ENCODE results near the gene DBNL.
A peak's percentile ranks its signal among the peaks of the same experiment; 100 is the strongest.
"Not testable (repeated sequence)": the region's sequence is repeated elsewhere in the genome, so short reads cannot be mapped to it uniquely, and the experiment has no call there.

Gene DBNL

DNA sequence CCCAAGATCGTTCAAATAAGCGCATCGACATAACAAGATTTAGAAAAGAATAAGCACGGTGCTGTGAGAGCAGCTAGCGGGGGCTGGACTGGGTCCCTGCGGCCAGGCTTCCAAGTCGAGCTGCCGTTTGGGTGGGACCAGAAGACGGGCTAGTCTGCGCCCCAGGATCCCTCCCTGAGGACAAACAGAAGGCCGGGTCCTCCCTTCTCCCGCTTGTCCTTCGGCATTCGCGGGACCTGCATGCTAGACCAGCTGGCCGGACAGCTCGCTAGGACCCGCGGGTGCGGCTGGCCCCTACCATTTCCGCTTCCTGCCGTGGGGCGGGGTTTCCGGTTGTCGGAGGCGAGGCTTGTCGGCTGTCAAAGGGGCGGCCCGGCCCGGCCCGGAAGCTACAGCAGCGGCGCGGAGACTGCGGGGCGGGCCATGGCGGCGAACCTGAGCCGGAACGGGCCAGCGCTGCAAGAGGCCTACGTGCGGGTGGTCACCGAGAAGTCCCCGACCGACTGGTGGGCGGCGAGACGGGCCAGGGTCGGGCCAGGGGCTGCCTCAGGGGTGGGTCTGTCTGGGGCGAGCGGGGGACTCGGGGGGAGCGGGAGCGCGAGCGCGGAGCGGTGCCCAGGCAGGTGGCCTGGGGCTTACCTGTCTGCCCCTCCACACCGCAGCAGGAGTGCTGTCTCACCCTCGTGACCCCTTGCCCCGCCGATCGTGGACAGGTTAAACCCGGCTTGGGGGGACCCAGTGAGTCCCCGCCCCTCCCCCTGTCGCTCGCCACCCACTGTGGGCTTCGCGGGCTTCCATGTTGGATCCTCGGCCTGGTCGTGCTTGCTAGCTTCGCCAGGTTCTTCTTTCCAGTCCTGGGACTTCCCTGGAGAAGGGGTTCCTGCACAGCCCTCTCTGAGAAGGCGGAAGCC, at the start of gene DBNL:
DBNL (plus strand) TSS at position 388 of the 911 bp plus-strand sequence; CDS start at position 424, 36 bp downstream.
- FAIRE-seq, result no peak
- peak; percentile 97 for TF ChIP-seq POLR2A (IDR thresholded peaks at IDR 0.05; ENCODE audit: low read depth, low read length)

DNA sequence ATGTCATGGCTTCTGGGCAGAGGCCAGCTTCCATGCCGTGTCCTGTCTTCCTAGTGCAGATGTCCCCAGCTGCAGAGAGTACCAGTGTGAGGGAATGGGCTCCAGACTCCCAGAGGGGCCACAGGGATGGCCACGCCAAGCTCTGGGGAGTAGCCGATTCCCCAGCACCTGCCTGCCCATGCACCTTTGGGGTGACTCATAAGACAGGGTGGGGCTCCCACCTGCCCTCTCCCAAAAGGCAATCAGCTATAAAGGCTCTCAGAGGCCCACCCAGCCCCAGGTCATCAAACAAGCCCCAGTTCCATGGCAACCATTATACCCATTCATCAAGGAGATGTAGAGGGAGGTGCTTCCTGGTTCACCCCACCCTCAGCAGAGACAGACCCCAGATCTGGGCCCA, 47.0 kb upstream of the DBNL start, which contains the start of gene SPDYE1:
SPDYE1 (plus strand) TSS at position 366 of the 400 bp plus-strand sequence. CDS start 2,053 bp downstream, outside the sequence.
- not testable (repeated sequence) for DNase-seq (ENCODE audit: insufficient read length, low spot score); FAIRE-seq

More for the DNA sequence above, at the start of gene DBNL:
- DNase-seq (ENCODE audit: insufficient read length, low spot score), result peak; percentile 100

DNA sequence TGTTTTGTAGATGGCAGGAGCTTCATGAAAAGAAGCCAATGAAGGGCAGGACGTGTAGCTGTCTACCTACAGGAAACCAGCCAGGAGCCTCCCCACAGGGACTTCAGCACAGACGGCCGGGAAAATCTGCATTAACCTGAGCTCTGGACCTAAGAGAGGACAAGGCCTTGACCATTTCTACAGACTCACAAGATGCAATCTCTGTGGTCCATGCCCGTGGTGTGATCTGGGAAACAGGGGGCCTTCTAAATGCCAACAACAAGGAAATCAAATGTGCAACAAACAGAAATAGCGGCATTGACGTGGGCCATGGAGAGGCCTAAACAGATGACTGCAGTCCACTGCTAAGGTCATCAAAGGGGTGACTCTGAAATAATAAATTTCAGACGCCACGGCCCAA, 32.4 kb upstream of the DBNL start:
- DNase-seq (ENCODE audit: insufficient read length, low spot score); FAIRE-seq: not testable (repeated sequence)

DNA sequence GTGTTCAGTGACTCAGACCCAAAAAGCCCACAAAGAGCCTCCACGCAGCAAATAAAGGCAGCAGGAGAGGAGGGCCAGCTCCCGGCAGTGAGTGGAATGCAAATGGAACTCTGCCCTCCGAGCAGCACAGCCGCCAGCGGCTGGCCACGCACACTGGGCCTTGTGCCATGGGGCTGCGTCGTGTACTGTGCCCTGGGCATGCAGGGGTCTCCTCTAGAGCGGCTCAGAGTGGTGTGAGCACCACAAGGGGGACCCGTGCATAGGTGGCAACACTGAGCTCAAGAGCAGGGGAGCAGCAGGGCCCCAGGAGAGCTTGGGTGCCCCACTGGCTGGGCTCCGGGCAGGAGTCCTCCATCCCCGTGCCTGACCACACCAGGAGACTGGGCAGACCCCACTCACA, 29.4 kb upstream of the DBNL start:
- DNase-seq (ENCODE audit: insufficient read length, low spot score); FAIRE-seq: not testable (repeated sequence)

DNA sequence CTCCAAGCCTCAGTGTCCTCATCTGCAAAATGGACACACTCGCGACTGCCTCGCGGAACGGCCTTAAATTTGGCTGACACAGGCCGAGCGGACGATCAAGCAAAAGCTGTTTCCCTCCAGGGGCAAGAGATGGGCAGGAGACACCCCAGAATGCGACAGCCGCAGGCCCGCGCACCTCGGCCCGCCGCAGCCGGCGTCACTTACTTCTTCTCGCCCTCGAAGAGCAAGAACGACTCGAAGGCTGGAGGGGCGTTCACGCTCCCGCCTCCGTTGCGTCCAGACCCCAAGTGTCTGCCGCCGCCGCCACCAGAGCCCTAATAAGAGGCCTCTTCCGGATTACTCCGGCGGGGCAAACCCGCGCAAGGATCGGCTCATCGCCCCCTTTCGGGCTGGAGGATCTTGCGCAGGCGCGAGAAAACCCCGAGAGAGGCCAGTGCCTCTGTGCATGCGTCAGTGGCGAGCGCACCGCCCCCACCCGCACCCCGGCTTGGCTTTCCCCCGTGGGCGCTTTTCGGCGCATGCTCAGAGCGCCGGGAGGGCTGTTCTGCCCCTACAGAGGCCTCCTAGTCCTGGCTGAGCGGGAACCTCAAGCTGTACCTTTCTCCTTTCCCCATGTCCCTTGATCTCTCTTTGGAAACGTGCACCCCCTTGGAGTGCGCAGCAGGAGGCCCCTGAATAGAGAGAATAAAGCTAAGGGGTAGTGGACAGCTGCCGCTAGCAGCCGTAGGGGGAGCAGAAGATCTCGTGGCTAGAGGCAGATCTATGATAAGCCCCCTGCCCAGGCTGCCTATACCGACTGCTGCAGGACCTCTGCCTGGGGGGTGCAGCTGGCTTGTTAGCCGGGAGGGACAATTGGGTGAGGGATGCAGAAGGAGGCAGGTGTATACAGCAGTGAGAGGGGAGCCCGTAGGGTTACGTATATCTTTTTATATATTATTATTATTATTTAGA, 25.4 kb upstream of the DBNL start:
- FAIRE-seq (peak; percentile 82), DNase-seq (ENCODE audit: insufficient read length, low spot score) (peak; percentile 99)
- peak; percentile 55; the same call in 1 of the 2 replicates for TF ChIP-seq POLR2A (IDR thresholded peaks at IDR 0.05; ENCODE audit: low read depth, low read length)

DNA sequence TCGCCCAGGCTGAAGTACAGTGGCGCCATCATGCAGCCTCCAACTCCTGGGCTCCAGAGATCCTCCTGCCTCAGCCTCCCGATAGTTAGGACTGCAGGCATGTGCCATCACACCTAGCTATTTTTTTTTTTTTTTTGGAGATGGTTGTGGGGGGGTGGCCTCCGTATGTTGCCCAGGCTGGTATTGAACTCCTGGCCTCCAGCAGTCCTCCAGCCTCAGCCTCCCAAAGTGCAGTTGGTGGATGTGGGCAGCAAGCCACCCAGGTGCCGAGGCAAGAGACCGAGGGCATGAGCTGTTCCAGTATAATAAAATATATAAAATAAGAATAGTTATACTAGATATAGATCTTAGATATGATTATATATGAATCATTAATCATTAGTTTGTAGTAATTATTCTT, 24.7 kb upstream of the DBNL start:
- not testable (repeated sequence) for DNase-seq (ENCODE audit: insufficient read length, low spot score); FAIRE-seq

DNA sequence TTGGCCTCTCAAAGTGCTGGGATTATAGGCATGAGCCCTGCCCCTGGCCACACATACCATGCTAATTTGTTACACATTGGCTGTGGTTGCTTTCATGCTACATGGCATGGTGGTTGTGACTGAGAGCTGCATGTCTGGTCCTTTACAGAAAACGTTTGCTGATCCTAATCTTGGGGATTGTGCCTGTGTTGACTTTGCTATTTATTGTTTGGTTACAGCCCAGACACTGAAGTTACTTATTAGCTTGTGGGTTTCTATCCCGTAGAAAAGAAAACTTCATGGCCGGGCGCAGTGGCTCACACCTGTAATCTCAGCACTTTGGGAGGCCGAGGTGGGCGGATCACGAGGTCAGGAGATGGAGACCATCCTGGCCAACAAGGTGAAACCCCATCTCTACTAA, 22.4 kb upstream of the DBNL start:
- FAIRE-seq; DNase-seq (ENCODE audit: insufficient read length, low spot score): not testable (repeated sequence)

DNA sequence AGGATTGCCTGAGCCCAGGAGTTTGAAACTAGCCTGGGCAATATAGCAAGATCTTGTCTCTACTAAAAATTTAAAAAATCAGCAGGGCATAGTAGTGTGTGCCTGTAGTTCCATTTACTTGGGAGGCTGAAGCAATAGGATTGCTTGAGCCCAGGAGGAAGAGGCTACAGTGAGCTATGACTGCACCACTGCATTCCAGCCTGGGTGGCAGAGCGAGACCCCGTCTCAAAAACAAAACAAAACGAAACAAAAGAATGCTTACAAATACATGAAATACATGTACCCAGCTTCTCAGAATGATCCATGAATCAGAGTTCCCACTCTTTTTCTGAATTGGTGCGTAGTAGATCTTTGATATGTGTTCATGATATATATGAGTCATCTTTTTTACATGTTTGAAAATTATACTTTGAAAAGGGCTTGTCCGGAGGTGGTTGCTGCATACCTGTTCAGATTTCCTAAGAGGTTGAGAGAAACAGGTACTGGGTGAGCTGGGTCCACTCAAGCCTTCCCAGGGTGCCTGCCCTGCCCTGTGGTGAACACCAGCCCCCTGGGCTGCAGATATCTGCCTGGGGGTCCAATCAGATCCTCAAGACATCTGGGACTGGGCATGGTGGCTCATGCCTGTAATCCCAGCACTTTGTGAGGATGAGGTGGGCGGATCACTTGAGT, 21.6 kb upstream of the DBNL start:
- FAIRE-seq; DNase-seq (ENCODE audit: insufficient read length, low spot score): not testable (repeated sequence)

DNA sequence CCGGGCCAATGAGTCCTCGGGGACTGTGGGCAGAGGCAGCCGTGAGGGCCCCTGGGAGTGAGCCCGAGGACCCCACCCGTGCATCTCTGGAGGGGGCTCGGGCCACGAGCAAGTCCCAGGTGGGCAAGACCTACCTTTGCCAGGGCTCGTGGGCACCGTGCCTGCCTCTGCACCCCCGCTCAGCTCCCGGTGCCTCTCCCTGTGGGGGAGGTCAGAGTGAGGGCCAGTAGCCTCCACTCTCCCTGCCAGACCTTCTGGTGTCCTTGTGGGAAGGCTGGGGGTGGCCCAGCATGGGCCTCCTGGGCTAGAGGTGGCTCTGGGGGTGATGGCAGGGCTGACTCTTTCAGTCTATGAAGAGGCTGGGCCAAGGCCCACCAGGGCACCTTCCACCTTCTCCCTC, 15.1 kb upstream of the DBNL start:
- FAIRE-seq; DNase-seq (ENCODE audit: insufficient read length, low spot score): not testable (repeated sequence)

DNA sequence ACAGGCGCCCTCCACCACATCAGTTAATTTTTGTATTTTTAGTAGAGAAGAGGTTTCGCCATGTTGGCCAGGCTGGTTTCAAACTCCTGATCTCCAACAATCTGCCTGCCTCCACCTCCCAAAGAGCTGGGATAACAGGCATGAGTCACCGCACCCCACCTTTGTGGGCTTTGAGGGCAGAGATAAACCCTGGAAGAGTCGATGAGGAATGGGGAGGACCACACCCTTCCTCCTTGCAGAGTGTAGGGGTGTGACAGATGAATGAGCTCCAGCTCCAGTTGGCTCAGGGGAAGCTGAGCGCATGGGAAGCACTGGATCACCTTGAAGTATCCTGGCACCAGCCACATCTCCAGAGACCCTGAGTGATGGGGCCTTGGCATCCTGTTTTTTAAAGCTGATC, 14.5 kb upstream of the DBNL start:
- not testable (repeated sequence) for DNase-seq (ENCODE audit: insufficient read length, low spot score); FAIRE-seq

DNA sequence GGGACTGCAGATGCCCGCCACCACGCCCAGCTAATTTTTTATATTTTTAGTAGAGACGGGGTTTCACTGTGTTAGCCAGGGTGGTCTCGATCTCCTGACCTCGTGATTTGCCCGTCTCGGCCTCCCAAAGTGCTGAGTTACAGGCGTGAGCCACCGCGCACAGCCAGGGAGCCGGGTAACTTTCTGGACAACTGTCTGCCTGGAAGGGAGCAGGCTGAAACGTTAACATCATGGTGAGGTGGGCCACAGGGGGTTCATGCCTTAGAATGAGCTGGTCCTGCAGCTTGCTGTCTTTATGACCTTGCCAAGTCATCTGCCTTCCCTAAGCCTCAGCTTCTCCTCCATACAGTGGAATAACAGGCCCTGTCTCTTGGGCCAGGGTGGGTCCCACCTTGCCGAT, 13.2 kb upstream of the DBNL start:
- FAIRE-seq, result not testable (repeated sequence)

DNA sequence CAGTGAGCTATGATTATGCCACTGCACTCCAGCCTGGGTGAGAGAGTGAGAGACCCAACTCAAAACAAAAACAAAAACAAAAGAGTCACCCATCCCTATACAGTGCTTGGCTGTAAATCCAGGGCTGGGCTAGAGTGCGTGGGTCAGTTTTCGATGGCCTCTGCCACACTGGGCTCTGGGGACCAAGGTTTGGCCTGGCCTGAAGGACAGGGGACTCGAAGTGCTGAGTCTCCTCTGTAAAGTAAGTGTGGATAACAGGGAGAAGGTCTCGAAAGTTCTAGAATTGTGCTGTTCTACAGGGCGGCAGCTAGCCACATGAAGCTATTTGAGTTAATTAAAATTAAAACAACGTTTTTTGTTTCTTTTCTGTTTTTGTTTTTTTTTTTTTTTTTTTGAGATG, 12.5 kb upstream of the DBNL start:
- DNase-seq (ENCODE audit: insufficient read length, low spot score); FAIRE-seq: not testable (repeated sequence)

More for the DNA sequence above, 13.2 kb upstream of the DBNL start:
- not testable (repeated sequence) for DNase-seq (ENCODE audit: insufficient read length, low spot score)

DNA sequence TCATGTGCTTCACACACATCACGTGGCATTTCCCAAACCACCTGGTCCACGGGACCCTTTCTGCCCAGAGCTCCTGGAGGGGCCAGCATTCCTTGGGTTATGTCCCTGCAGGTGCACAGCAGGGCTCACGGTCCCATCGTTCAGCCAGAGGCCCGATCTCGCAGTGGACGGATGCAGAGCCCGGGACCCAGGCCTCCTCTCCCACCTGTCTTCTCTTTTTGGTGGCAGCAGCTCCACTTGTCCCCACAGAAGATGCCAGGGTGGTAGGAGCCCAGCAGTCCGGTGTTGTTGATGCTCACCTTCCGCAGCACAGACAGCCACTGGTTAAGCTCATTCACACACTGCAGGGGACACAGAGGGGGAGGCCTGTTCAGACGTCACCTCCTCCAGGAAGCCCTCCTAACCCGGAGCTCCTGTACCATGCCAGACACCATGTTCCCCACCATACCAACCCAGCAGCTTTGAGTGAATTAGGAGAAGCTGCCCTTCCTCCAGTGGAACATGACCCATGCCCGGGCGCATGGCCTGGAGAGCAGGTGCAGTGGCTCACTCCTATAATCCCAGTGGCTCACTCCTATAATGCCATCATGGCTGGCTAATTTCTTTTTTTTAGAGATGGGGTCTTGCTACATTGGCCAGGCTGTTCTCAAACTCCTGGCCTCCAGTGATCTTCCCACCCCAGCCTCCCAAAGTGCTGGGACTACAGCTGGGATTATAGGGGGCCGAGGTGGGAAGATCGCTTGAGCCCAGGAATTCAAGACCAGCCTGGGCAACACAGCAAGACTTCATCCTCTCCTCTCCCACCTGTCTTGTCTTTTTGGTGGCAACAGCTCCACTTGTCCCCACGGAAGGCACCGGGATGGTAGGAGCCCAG, 10.3 kb upstream of the DBNL start:
- DNase-seq (ENCODE audit: insufficient read length, low spot score); FAIRE-seq: not testable (repeated sequence)

DNA sequence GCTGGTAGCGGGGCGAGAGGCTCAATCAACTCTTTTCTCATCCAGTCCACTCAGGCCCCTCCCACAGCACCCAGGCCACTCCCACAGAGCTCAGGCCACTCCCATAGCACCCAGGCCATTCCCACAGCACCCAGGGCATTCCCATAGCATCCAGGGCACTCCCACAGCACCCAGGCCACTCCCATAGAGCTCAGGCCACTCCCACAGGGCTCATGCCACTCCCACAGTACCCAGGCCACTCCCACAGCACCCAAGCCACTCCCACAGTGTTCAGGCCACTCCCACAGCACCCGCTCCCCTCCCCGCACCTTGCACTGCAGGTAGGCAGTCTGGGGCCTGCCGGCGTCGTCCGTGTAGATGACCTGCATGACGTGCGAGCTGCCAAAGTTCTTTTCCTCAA, 8.1 kb upstream of the DBNL start:
- peak; percentile 98 for FAIRE-seq
- not testable (repeated sequence) for DNase-seq (ENCODE audit: insufficient read length, low spot score)

DNA sequence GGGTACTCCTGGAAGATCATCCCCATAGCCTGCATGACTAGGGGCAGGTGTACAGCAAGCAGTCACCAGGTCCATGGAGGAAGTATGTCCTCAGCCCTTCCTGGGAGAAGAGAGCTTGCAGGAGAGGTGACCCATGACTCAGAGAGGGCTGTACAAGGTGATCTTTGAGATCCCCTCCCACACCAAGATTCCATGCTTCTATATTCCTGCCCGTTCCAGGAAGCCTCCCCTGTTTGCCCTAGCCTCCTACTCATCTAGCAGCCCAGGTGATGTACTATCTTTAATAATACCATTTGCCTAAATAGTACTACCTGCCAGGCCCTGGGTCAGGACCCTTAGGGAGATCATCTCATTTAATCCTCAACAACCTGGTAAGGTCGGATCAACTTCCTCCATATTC, 6.6 kb upstream of the DBNL start:
- not testable (repeated sequence) for DNase-seq (ENCODE audit: insufficient read length, low spot score); FAIRE-seq

DNA sequence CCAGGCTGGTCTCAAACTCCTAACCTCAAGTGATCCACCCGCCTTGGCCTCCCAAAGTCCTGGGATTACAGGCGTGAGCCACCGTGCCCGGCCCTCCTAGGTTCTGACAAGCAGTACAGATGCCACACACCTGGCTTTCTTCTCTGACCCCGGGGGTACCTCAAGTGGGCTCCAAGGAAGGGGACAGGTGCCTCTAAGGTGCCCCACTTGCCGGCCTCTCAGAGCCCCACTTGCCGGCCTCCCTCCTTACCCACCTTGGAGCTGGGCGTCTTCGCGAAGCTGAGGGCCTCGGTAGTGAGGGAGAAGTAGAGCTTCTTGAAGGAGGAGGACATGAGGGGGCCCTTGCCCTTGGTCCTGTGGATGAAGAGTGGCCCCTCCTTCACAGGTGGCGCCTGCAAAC, 5.9 kb upstream of the DBNL start:
- FAIRE-seq; DNase-seq (ENCODE audit: insufficient read length, low spot score): not testable (repeated sequence)

DNA sequence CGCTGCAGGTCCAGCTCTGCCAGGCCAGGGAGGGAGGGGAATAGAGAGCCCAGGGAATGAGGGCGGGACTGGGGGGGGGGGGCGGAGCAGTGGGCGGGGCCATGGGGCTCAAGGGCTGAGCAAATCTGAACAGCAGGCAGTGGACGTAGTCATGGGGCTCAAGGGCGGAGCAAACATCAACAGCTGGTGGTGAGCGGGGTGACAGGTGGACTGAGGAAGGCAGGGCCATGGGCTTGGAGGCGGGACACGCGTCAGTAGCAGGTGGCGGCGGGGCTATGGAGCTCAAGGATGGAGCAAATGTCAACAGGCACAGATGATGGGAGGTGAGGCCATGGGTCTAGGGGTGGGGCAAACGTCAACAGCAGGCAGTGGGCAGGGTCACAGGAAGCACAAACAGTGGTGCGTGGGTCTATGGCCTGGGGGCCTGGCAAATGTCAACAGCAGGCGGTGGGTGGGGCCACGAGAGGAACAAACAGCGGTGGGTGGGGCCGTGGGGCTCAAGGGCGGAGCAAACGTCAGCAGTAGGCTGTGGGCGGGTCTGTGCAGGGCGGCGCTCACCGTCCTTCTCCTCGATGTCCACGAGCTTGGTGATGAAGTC, 5.4 kb upstream of the DBNL start:
- peak; percentile 52 for DNase-seq (ENCODE audit: insufficient read length, low spot score)
- not testable (repeated sequence) for FAIRE-seq

DNA sequence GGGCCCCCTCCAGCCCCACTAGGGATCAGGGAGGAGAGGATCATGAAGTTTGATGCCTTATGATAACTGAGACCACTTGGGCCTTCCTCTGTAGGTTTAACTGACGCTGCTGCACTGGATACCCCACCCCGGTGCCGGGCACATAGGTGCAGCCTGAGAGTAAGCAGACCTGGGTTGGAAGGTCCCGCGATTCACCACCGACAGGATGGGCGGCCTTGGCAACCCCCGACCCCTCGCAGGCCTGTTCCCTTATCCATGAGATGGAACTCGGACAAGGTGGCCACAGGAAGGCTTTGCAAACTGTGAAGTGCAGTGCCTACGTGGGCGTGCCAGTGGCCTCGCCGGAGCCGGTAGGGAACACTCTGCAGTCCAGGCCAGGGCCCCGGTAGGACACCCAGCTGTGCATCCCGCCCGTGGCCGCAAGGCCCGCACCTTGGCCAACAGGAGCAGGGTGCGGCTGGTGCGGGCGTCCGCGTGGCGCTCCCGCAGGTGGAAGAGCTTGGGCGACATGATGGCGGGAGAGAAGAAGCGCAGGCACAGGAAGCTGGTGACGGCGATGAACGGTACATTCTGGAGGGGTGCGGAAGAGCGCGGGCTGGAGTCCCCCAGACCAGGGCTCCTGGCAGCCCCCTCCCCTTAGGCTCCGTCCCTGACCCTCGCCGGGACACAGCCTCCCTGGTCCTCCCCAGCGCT, 4.6 kb upstream of the DBNL start:
- FAIRE-seq; DNase-seq (ENCODE audit: insufficient read length, low spot score): not testable (repeated sequence)

All from H54 (cell line).